GM19438 (cell line): ENCODE data around the gene TRIB2.

ENCODE experiments used
- ATAC-seq: cut with Tn5 transposase; IDR thresholded peaks from one replicate; pipeline ENCODE4 v1.9.1; 2021; ENCODE audit warnings: low read depth; ENCODE audit not compliant: unreplicated experiment

Gene TRIB2

GRCh38 chr2:12737297-12737696 is 20.6 kb downstream of the TRIB2 start:
- ATAC-seq = no peak

GRCh38 chr2:12737738-12738485 is 21.2 kb downstream of the TRIB2 start:
- ATAC-seq = no peak

- ATAC-seq = no peak
These were observed 23.1 kb downstream of the TRIB2 start for GRCh38 chr2:12739721-12740254.

- no peak for ATAC-seq
These were observed 24.6 kb downstream of the TRIB2 start for GRCh38 chr2:12741380-12741779.

- ATAC-seq = no peak
These were observed 26.2 kb downstream of the TRIB2 start for GRCh38 chr2:12742891-12743290.

- ATAC-seq = no peak
These were observed 33.6 kb downstream of the TRIB2 start for GRCh38 chr2:12750166-12750905.

GRCh38 chr2:12754643-12755042 is 37.9 kb downstream of the TRIB2 start:
- no peak for ATAC-seq

GRCh38 chr2:12755384-12755783 is 38.6 kb downstream of the TRIB2 start:
- ATAC-seq = no peak

GRCh38 chr2:12759248-12759647 is 42.5 kb downstream of the TRIB2 start:
- no peak for ATAC-seq

- no peak for ATAC-seq
These were observed 44.4 kb downstream of the TRIB2 start for GRCh38 chr2:12761104-12761503.

- no peak for ATAC-seq
These were observed 45.6 kb downstream of the TRIB2 start for GRCh38 chr2:12762337-12762736.

GRCh38 chr2:12762976-12763375 is 46.2 kb downstream of the TRIB2 start:
- ATAC-seq = no peak

GRCh38 chr2:12763486-12763885 is 46.8 kb downstream of the TRIB2 start:
- ATAC-seq = no peak

- no peak for ATAC-seq
These were observed 47.5 kb downstream of the TRIB2 start for GRCh38 chr2:12764075-12764730.

- no peak for ATAC-seq
These were observed 48.3 kb downstream of the TRIB2 start for GRCh38 chr2:12764849-12765605.

- ATAC-seq = no peak
These were observed 49.7 kb downstream of the TRIB2 start for GRCh38 chr2:12766421-12766879.

- ATAC-seq = no peak
These were observed 50.8 kb downstream of the TRIB2 start for GRCh38 chr2:12767541-12767940.

GRCh38 chr2:12767996-12768624 is 51.4 kb downstream of the TRIB2 start:
- no peak for ATAC-seq

GRCh38 chr2:12769492-12770105 is 52.9 kb downstream of the TRIB2 start:
- no peak for ATAC-seq
